Suprapubic skin (tissue), 3 donors: ENCODE results near the gene CHMP3.

Experiments
- POLR2A ChIP-seq, 2 donors: fragments of 450-650 bp; IDR thresholded peaks; one replicate each; pipeline ENCODE4 v1.6.1; 2017; ENCODE audit warnings: antibody characterized with exemption in 2 of 2, mild to moderate bottlenecking in 2 of 2, moderate library complexity in 2 of 2
- TF ChIP-seq, protein P1 (sequence below), 2 donors: fragments of 200-600 bp in 1 of 2; fragments of 450-650 bp in 1 of 2; sonication (generic) in 1 of 2; IDR thresholded peaks; one replicate each; pipeline ENCODE4 v1.5.1; 2016 to 2019; ENCODE audit warnings: antibody characterized with exemption in 2 of 2, mild to moderate bottlenecking in 1 of 2, moderate library complexity in 1 of 2

DNA sequence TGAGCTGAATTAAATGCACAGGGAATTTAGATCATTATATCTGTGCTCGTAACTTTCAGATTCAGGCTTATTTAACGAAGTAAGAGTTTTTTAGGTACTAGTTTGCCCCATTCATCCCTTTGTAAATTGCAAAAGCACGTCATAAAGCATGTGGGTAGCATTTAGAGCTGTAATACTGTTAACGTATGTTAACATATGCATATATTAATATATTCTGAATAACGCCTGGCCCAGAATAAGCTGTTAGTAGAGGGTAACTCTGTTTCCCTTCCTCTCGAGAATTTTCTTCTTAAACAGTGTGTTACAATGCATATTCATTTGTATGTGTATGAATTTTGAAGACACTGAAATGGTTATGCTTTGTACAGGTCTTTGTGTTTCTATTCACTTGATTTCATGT, 91.6 kb downstream of the CHMP3 start:
- no peak for TF ChIP-seq POLR2A (IDR thresholded peaks at IDR 0.05)
- TF ChIP-seq, protein P1, sequence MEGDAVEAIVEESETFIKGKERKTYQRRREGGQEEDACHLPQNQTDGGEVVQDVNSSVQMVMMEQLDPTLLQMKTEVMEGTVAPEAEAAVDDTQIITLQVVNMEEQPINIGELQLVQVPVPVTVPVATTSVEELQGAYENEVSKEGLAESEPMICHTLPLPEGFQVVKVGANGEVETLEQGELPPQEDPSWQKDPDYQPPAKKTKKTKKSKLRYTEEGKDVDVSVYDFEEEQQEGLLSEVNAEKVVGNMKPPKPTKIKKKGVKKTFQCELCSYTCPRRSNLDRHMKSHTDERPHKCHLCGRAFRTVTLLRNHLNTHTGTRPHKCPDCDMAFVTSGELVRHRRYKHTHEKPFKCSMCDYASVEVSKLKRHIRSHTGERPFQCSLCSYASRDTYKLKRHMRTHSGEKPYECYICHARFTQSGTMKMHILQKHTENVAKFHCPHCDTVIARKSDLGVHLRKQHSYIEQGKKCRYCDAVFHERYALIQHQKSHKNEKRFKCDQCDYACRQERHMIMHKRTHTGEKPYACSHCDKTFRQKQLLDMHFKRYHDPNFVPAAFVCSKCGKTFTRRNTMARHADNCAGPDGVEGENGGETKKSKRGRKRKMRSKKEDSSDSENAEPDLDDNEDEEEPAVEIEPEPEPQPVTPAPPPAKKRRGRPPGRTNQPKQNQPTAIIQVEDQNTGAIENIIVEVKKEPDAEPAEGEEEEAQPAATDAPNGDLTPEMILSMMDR (IDR thresholded peaks at IDR 0.05): no peak
